ENCODE data around the gene PCDHB1. TPM values are rescaled to one million over a fixed set of nuclear protein-coding genes. Genes with fewer than 3 reads are reported as not detected.

The PCDHB1 gene
- total RNA-seq, 2 experiments from 2014 or later, result not detected

GRCh38 chr5:141022384-141022783 lies 28.8 kb upstream of the PCDHB1 start:
- Mint-ChIP-seq H3K4me3 (no peak overlapping the region), H3K4me1 (ENCODE audit: low read depth) (no peaks in the 10 kb centered on the region), H3K27ac (no peak overlapping the region), H3K27me3 (peaks cover 3% of the 10 kb centered on the region), H3K9me3 (peaks cover 5% of the 10 kb centered on the region), H3K36me3 (ENCODE audit: low read depth) (no peaks in the 10 kb centered on the region)
- DNase-seq, result no peak
- ChIA-PET POLR2A (no interaction called here), CTCF (no interaction called here)
- TF ChIP-seq CTCF (IDR thresholded peaks at IDR 0.05), result no peak
- intact Hi-C loops (cut with micrococcal nuclease), result no loop called here
- no peak for ATAC-seq

- Mint-ChIP-seq H3K4me3 (no peak overlapping the region), H3K36me3 (ENCODE audit: low read depth) (no peaks in the 10 kb centered on the region), H3K27me3 (peaks cover 2% of the 10 kb centered on the region), H3K4me1 (ENCODE audit: low read depth) (no peaks in the 10 kb centered on the region), H3K9me3 (no peaks in the 10 kb centered on the region), H3K27ac (no peak overlapping the region)
- intact Hi-C loops (cut with micrococcal nuclease), result no loop called here
- DNase-seq, result no peak
- no peak for ATAC-seq
- ChIA-PET POLR2A (no interaction called here), CTCF (no interaction called here)
- TF ChIP-seq CTCF (IDR thresholded peaks at IDR 0.05), result no peak
Observed at GRCh38 chr5:141031006-141031405, 20.2 kb upstream of the PCDHB1 start.

GRCh38 chr5:141032626-141033025 lies 18.5 kb upstream of the PCDHB1 start:
- H3K27me3 Mint-ChIP-seq, result peaks cover 2% of the 10 kb centered on the region
- H3K9me3 Mint-ChIP-seq, result no peaks in the 10 kb centered on the region
- no peaks in the 10 kb centered on the region for H3K36me3 Mint-ChIP-seq (ENCODE audit: low read depth)
- no peak for TF ChIP-seq CTCF (IDR thresholded peaks at IDR 0.05)
- ChIA-PET CTCF (no interaction called here), POLR2A (no interaction called here)
- no peaks in the 10 kb centered on the region for H3K4me1 Mint-ChIP-seq (ENCODE audit: low read depth)
- ATAC-seq, result no peak
- H3K27ac Mint-ChIP-seq, result no peak overlapping the region
- DNase-seq, result no peak
- intact Hi-C loops (cut with micrococcal nuclease), result no loop called here
- H3K4me3 Mint-ChIP-seq, result no peak overlapping the region

GRCh38 chr5:141039061-141039460 lies 12.1 kb upstream of the PCDHB1 start:
- Mint-ChIP-seq H3K27ac (no peak overlapping the region), H3K4me3 (no peak overlapping the region), H3K4me1 (ENCODE audit: low read depth) (no peaks in the 10 kb centered on the region), H3K27me3 (peaks cover 2% of the 10 kb centered on the region), H3K36me3 (ENCODE audit: low read depth) (no peaks in the 10 kb centered on the region), H3K9me3 (no peaks in the 10 kb centered on the region)
- CTCF ChIA-PET, result no interaction called here
- ATAC-seq, result no peak
- intact Hi-C loops (cut with micrococcal nuclease), result no loop called here
- DNase-seq, result no peak
- no peak for TF ChIP-seq CTCF (IDR thresholded peaks at IDR 0.05)
- POLR2A ChIA-PET, result no interaction called here

GRCh38 chr5:141039517-141039916 lies 11.7 kb upstream of the PCDHB1 start:
- DNase-seq (no peak), ATAC-seq (no peak)
- no peaks in the 10 kb centered on the region for H3K4me1 Mint-ChIP-seq (ENCODE audit: low read depth)
- no peak overlapping the region for H3K4me3 Mint-ChIP-seq
- intact Hi-C loops (cut with micrococcal nuclease), result no loop called here
- ChIA-PET POLR2A (no interaction called here), CTCF (interaction anchor here (0.9 to 1.4 kb wide), 2 partner anchors 68 to 198 kb away, joined by 3 read pairs; no protein-coding TSS in a partner anchor)
- H3K9me3 Mint-ChIP-seq, result no peaks in the 10 kb centered on the region
- no peak overlapping the region for H3K27ac Mint-ChIP-seq
- peaks cover 6% of the 10 kb centered on the region for H3K27me3 Mint-ChIP-seq
- no peak for TF ChIP-seq CTCF (IDR thresholded peaks at IDR 0.05)
- no peaks in the 10 kb centered on the region for H3K36me3 Mint-ChIP-seq (ENCODE audit: low read depth)
